ENCODE results near the gene MYH6.

The MYH6 gene

GRCh38 chr14:23349156-23349845 is 58.8 kb downstream of the MYH6 start:
- DNase-seq (ENCODE audit: low read depth in 1 of 2, low spot score in 1 of 2): no peak
- Histone ChIP-seq H3K4me3 (replicated peaks; ENCODE audit: insufficient read depth, low read length) (no peak overlapping the region), H3K27ac (replicated peaks) (no peak overlapping the region), H3K27me3 (ENCODE audit: insufficient read depth, poor library complexity, severe bottlenecking) (peaks cover 34% of the 10 kb centered on the region)
- TF ChIP-seq POLR2AphosphoS5 (IDR thresholded peaks at IDR 0.05; ENCODE audit: low read depth): no peak
- no peak for TF ChIP-seq CTCF (IDR thresholded peaks at IDR 0.05; ENCODE audit: insufficient read depth, low read length)
- TF ChIP-seq GABPA (IDR thresholded peaks at IDR 0.05; ENCODE audit: low read depth): no peak
- TF ChIP-seq REST (IDR thresholded peaks at IDR 0.05; ENCODE audit: insufficient replicate concordance, low read depth): no peak
- no peak for TF ChIP-seq SPI1 (IDR thresholded peaks at IDR 0.05; ENCODE audit: borderline replicate concordance, low read depth)

- no peak for DNase-seq (ENCODE audit: low read depth in 1 of 2, low spot score in 1 of 2)
- H3K27ac ChIP-seq (replicated peaks): no peak overlapping the region
- H3K4me3 ChIP-seq (replicated peaks; ENCODE audit: insufficient read depth, low read length): no peak overlapping the region
- H3K27me3 ChIP-seq (ENCODE audit: insufficient read depth, poor library complexity, severe bottlenecking): peaks cover 26% of the 10 kb centered on the region
- TF ChIP-seq POLR2AphosphoS5 (IDR thresholded peaks at IDR 0.05; ENCODE audit: low read depth): no peak
Measured at GRCh38 chr14:23348297-23348655, 59.8 kb downstream of the MYH6 start.

GRCh38 chr14:23347406-23348296 is 60.4 kb downstream of the MYH6 start:
- no peak overlapping the region for H3K27ac ChIP-seq (replicated peaks)
- no peak for DNase-seq (ENCODE audit: low read depth in 1 of 2, low spot score in 1 of 2)
- H3K4me3 ChIP-seq (replicated peaks; ENCODE audit: insufficient read depth, low read length): no peak overlapping the region
- TF ChIP-seq CTCF (IDR thresholded peaks at IDR 0.05; ENCODE audit: insufficient read depth, low read length) (no peak), REST (IDR thresholded peaks at IDR 0.05; ENCODE audit: insufficient replicate concordance, low read depth) (no peak), GABPA (IDR thresholded peaks at IDR 0.05; ENCODE audit: low read depth) (no peak), POLR2AphosphoS5 (IDR thresholded peaks at IDR 0.05; ENCODE audit: low read depth) (no peak), SPI1 (IDR thresholded peaks at IDR 0.05; ENCODE audit: borderline replicate concordance, low read depth) (no peak)
- H3K27me3 ChIP-seq (ENCODE audit: insufficient read depth, poor library complexity, severe bottlenecking): peaks cover 19% of the 10 kb centered on the region

DNA sequence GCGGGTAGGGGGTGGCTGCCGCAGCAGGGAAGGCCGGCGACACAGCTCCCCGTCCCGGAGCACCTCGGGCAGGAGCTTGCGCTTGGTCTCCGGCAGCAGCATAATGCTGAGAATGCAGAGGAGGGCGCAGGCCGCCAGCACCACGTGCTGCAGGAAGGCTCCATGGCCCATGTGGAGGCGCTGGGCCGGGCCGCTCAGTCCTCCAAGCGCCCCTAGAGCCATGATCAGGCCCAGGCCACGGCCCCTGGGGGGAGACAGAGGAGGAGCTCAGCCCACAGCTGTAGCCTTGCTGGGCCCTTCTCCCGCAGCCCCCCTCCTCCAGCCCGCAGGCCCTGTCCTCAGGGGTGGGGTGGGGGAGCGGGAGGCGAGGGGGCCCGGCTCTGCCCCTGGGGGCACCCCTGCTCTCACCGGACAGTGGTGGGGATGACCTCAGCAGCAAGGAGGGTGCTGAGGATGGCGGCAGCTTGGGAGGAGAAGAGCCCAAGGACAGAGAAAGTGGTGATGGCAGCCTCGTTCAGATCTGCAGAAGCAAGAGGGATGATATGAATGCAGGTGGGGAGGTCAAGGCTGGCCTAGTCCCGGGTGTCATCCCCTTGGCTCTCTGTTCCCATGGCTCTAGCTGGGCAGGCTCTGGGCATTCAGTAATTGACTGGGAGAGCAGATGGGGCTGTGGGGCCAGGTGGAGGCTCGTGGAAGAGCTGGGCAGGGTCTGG is 61.2 kb downstream of the MYH6 start:
- peaks cover 11% of the 10 kb centered on the region for H3K27me3 ChIP-seq (ENCODE audit: insufficient read depth, poor library complexity, severe bottlenecking)
- no peak overlapping the region for H3K27ac ChIP-seq (replicated peaks)
- H3K4me3 ChIP-seq (replicated peaks; ENCODE audit: insufficient read depth, low read length): no peak overlapping the region
- no peak for DNase-seq (ENCODE audit: low read depth in 1 of 2, low spot score in 1 of 2)
- TF ChIP-seq GABPA (IDR thresholded peaks at IDR 0.05; ENCODE audit: low read depth) (no peak), POLR2AphosphoS5 (IDR thresholded peaks at IDR 0.05; ENCODE audit: low read depth) (no peak), REST (IDR thresholded peaks at IDR 0.05; ENCODE audit: insufficient replicate concordance, low read depth) (no peak), CTCF (IDR thresholded peaks at IDR 0.05; ENCODE audit: insufficient read depth, low read length) (no peak), SPI1 (IDR thresholded peaks at IDR 0.05; ENCODE audit: borderline replicate concordance, low read depth) (no peak)

Measured in HL-60 (cell line).